ENCODE measurements around the gene IL9. TPM values are rescaled to one million over a fixed set of nuclear protein-coding genes. Genes with fewer than 3 reads are reported as not detected.

IL9 gene
- total RNA-seq, 1 donor: not detected

DNA sequence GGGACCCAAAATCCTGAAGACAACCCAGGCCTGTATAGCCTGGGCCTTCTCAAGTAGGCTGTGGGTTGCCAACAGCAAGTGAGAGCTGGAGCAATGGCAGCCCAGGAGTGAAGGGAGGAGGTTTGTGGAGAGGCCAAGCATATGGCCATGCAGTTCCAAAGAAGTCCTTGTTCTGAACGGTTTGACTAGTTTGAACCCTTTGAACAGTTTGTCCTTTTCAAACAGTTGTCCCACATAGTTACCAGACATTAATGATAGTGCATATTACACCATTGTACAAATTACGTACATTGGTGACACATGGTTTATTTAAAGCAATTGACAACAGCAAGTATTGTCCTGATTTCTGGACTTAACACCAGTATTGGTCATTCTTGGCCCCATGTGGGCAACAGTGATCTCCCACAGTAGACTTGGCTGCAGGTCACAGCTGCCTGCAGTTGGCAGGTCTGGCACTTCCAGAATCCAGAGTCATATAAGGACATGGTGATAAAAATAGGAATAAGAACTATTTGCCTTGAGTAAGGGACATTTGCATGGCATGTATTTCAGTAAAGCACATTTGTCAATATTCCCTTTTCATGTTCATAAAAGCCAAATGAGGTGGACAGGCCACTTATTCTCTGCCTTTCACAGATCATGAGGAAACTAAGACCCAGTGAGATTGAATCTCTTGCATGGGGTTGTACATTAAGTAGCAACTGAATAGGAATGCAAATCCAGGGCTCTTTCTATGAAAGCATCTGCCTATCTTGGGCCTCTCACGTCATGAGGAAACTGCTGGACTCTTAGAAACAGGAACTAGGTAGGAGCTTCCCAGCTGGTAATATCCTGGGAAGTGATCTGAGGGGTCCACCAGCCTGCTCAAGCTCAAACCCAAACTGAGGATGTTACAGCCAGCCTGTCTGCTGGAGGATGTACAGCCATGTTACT is 30.9 kb downstream of the IL9 start:
- no peak for DNase-seq (ENCODE audit: insufficient read length, low spot score, missing footprints)

DNA sequence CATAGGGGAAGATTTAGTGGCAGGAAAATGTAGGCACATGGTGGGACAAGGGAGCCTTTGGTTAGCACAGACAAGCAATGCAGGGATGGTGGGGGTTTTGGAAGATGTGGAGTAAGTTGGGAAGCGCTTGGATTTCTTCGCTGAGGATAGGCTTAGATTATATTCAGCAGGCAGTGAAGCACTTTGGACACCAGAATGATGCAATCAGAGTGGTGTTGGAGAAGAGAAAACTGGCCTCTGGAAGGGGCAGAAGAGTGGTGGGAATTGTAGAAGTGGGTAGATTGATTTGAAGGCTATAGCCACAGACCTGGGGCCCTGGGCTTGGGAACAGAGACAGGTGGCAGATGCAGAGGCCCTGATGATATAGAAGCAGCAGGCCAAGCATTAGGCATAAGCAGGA is 32.9 kb downstream of the IL9 start:
- TF ChIP-seq, protein P1, sequence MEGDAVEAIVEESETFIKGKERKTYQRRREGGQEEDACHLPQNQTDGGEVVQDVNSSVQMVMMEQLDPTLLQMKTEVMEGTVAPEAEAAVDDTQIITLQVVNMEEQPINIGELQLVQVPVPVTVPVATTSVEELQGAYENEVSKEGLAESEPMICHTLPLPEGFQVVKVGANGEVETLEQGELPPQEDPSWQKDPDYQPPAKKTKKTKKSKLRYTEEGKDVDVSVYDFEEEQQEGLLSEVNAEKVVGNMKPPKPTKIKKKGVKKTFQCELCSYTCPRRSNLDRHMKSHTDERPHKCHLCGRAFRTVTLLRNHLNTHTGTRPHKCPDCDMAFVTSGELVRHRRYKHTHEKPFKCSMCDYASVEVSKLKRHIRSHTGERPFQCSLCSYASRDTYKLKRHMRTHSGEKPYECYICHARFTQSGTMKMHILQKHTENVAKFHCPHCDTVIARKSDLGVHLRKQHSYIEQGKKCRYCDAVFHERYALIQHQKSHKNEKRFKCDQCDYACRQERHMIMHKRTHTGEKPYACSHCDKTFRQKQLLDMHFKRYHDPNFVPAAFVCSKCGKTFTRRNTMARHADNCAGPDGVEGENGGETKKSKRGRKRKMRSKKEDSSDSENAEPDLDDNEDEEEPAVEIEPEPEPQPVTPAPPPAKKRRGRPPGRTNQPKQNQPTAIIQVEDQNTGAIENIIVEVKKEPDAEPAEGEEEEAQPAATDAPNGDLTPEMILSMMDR (IDR thresholded peaks at IDR 0.05; ENCODE audit: extremely low read depth, low read depth, low read length): no peak
- Histone ChIP-seq H3K27me3 (ENCODE audit: insufficient read depth, low read length) (peaks cover 3% of the 10 kb centered on the region), H3K36me3 (ENCODE audit: insufficient read depth, low read length) (no peaks in the 10 kb centered on the region), H3K4me2 (ENCODE audit: insufficient read depth, low read length) (no peak overlapping the region), H2AFZ (ENCODE audit: low read length) (no peak overlapping the region), H3K4me3 (ENCODE audit: insufficient read depth, low read length) (no peak overlapping the region), H3K79me2 (ENCODE audit: insufficient read depth, low read length) (no peaks in the 10 kb centered on the region), H3K27ac (ENCODE audit: low read depth, low read length) (no peak overlapping the region), H3K4me1 (ENCODE audit: insufficient read depth, low read length) (no peaks in the 10 kb centered on the region), H3K9me3 (ENCODE audit: low read depth, low read length) (no peaks in the 10 kb centered on the region), H4K20me1 (ENCODE audit: insufficient read depth, low read length) (no peaks in the 10 kb centered on the region)
- no peak for DNase-seq (ENCODE audit: insufficient read length, low spot score, missing footprints)

More for the DNA sequence above, 30.9 kb downstream of the IL9 start:
- H3K4me3 ChIP-seq (ENCODE audit: insufficient read depth, low read length): no peak overlapping the region
- no peaks in the 10 kb centered on the region for H3K4me1 ChIP-seq (ENCODE audit: insufficient read depth, low read length)
- no peaks in the 10 kb centered on the region for H3K79me2 ChIP-seq (ENCODE audit: insufficient read depth, low read length)
- H2AFZ ChIP-seq (ENCODE audit: low read length): no peak overlapping the region
- H3K4me2 ChIP-seq (ENCODE audit: insufficient read depth, low read length): no peak overlapping the region
- TF ChIP-seq, protein P1 (IDR thresholded peaks at IDR 0.05; ENCODE audit: extremely low read depth, low read depth, low read length): no peak
- no peaks in the 10 kb centered on the region for H4K20me1 ChIP-seq (ENCODE audit: insufficient read depth, low read length)
- H3K36me3 ChIP-seq (ENCODE audit: insufficient read depth, low read length): no peaks in the 10 kb centered on the region
- no peak overlapping the region for H3K27ac ChIP-seq (ENCODE audit: low read depth, low read length)
- peaks cover 3% of the 10 kb centered on the region for H3K27me3 ChIP-seq (ENCODE audit: insufficient read depth, low read length)
- no peaks in the 10 kb centered on the region for H3K9me3 ChIP-seq (ENCODE audit: low read depth, low read length)

DNA sequence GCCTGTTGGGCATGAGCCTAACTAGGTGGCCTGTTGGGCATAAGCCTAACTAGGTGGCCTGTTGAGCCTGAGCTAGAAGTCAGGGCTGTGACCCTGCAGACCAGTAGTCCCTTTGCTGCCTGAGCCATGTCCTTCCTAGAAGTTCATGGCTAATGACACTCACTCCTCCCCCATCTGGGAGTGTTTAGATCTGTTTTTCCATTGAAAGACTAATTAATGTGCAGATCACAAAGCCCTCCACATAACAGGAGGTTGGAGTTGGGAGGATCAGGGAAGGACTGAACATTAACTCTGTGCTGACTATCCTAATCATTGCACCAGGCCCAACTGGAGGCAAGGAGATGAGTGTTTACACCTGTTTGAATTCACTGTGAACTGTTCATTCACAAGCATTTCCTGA is 33.6 kb downstream of the IL9 start:
- Histone ChIP-seq H3K27ac (ENCODE audit: low read depth, low read length) (no peak overlapping the region), H3K4me1 (ENCODE audit: insufficient read depth, low read length) (no peaks in the 10 kb centered on the region), H2AFZ (ENCODE audit: low read length) (no peak overlapping the region), H3K36me3 (ENCODE audit: insufficient read depth, low read length) (no peaks in the 10 kb centered on the region), H3K9me3 (ENCODE audit: low read depth, low read length) (no peaks in the 10 kb centered on the region), H3K79me2 (ENCODE audit: insufficient read depth, low read length) (no peaks in the 10 kb centered on the region), H4K20me1 (ENCODE audit: insufficient read depth, low read length) (no peaks in the 10 kb centered on the region), H3K4me2 (ENCODE audit: insufficient read depth, low read length) (no peak overlapping the region), H3K27me3 (ENCODE audit: insufficient read depth, low read length) (peaks cover 3% of the 10 kb centered on the region), H3K4me3 (ENCODE audit: insufficient read depth, low read length) (no peak overlapping the region)
- no peak for DNase-seq (ENCODE audit: insufficient read length, low spot score, missing footprints)
- TF ChIP-seq, protein P1 (IDR thresholded peaks at IDR 0.05; ENCODE audit: extremely low read depth, low read depth, low read length): no peak

DNA sequence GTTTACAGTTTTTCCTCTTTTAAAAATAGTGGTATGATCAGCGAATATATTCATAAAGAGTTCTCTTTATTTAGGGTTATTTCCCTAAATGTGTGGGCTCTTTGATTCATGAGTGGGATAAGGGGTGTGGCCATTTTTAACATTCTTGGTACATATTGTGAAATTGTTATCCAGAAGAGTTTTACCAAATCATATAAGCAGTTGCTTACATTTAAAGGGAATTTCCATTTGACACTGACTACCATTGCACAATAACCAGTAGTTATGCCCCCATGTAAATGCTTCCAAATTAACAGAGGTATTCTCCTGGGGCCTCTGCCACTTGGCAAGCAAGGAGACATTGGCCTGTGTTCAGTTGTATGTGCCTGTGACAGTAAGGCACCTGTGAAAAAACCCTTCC is 34.0 kb downstream of the IL9 start:
- H3K79me2 ChIP-seq (ENCODE audit: insufficient read depth, low read length): no peaks in the 10 kb centered on the region

More for the DNA sequence above, 34.0 kb downstream of the IL9 start:
- no peak overlapping the region for H3K27ac ChIP-seq (ENCODE audit: low read depth, low read length)
- no peaks in the 10 kb centered on the region for H3K9me3 ChIP-seq (ENCODE audit: low read depth, low read length)
- no peak overlapping the region for H3K4me3 ChIP-seq (ENCODE audit: insufficient read depth, low read length)
- no peak overlapping the region for H3K4me2 ChIP-seq (ENCODE audit: insufficient read depth, low read length)
- TF ChIP-seq, protein P1 (IDR thresholded peaks at IDR 0.05; ENCODE audit: extremely low read depth, low read depth, low read length): no peak
- no peaks in the 10 kb centered on the region for H3K4me1 ChIP-seq (ENCODE audit: insufficient read depth, low read length)
- H3K36me3 ChIP-seq (ENCODE audit: insufficient read depth, low read length): no peaks in the 10 kb centered on the region
- H3K27me3 ChIP-seq (ENCODE audit: insufficient read depth, low read length): peaks cover 4% of the 10 kb centered on the region
- no peak for DNase-seq (ENCODE audit: insufficient read length, low spot score, missing footprints)
- H2AFZ ChIP-seq (ENCODE audit: low read length): no peak overlapping the region
- no peaks in the 10 kb centered on the region for H4K20me1 ChIP-seq (ENCODE audit: insufficient read depth, low read length)
